Stimulated activated CD4-positive, alpha-beta T cell treated with anti-CD3 and anti-CD28 coated beads, Interleukin-15, amount 100 ng/mL, for 24 hours (primary cell): Measurements from ENCODE around the gene NCOR2.

Experiments used
- DNase-seq: peaks from one replicate; pipeline ENCODE4 v3.0.0-alpha.2; 2020

Gene NCOR2

DNA sequence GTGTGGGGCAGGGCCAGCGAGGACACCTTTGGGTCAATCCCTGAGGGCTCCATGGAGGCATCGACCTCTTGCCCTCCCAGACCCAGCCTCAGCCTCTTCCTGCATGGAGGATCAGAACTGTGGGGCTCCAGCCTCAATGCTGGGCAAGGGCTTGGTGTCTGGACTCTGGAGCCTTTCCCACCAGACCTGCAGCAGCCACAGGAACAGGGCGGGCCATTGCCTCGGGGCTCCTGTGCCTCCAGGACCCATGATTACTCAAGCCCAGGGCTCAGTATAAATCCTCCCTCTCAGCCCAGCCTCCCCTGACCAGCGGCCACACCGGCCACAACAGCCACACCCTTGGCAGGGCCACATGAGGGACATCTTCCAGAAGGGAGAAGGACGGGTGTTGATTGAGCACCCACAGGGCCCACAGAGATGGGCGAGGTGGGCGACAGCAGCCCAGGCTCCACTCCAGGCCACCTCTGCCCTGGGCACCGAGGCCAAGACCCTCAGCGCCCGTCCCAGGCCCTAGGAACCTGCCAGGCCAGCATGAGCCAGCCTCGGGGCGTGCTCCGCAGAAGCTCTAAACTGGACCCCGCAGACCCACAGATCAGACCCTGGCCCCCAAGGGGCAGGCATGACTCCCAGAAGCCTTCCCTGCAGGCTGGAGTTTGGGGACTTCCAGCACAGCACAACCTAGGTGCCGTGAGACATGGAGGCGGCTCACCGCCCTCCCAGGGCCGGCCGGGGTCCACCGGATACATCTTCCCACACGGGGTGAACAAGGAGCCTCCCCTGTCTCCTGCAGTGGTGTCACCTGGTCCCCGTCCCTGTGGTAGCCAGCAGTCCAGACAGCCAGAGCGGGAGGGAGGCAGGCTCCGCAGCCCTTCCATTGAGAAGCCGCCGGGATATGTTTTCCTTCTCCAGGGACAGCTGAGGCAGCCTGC is 25.1 kb downstream of the NCOR2 start:
- no peak for DNase-seq

DNA sequence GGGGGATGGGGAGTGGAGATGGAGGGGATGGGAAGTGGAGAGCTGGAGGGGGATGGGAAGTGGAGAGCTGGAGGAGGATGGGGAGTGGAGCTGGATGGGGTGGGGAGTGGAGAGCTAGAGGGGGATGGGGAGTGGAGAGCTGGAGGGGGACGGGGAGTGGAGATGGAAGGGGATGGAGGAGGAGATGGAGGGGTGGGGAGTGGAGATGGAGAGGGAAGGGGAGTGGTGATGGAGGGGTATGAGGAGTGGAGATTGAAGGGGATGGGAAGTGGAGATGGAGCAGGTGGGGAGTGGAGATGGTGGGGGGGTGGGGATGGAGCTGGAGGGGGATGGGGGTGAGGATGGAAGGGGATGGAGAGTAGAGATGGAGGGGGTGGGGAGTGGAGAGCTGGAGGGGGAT is 26.1 kb downstream of the NCOR2 start:
- no peak for DNase-seq

DNA sequence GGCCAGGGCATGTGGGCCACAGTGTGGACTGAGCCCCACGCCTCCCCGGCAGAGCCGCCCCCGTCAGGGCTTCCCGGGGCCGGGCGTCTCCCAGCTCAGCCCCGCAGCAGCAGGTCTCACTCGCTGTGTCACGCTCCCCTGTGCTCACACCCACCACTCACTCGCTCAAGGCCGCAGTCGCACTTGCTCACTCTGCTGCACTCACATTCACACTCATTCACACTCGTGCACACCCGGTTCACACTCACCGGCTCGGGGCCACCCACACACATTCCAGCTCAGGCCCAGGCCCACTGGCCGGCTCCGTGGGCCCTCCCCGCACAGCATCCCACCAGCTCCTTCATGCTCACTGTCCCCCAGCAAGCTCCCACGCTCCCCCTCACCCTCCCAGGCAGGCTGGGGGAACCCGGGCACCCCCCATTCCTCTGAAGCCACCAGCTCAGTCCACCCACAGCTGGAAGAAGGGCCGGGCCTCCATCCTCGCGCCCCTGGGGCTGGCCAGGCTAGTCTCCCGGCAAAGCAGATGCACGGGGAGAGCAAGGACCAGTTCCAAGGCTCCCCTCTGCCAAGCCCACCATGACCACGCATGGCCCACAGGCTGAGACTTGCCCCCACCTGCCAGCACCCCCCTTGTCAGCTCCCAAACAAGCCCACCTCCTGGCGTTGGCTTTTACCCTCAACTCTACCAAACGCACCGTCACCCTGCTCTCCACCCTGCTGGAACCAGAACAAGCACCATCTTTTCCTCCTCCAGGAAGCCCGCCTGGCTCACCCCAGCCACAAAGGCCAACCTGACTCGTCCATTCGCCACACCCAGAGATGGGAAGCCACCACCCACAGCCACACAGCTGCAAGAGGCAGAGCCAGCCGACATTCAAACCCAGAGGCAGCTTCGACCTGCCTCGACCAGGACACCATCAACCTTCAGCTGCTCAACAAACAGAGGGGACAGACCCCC is 28.0 kb downstream of the NCOR2 start:
- no peak for DNase-seq

DNA sequence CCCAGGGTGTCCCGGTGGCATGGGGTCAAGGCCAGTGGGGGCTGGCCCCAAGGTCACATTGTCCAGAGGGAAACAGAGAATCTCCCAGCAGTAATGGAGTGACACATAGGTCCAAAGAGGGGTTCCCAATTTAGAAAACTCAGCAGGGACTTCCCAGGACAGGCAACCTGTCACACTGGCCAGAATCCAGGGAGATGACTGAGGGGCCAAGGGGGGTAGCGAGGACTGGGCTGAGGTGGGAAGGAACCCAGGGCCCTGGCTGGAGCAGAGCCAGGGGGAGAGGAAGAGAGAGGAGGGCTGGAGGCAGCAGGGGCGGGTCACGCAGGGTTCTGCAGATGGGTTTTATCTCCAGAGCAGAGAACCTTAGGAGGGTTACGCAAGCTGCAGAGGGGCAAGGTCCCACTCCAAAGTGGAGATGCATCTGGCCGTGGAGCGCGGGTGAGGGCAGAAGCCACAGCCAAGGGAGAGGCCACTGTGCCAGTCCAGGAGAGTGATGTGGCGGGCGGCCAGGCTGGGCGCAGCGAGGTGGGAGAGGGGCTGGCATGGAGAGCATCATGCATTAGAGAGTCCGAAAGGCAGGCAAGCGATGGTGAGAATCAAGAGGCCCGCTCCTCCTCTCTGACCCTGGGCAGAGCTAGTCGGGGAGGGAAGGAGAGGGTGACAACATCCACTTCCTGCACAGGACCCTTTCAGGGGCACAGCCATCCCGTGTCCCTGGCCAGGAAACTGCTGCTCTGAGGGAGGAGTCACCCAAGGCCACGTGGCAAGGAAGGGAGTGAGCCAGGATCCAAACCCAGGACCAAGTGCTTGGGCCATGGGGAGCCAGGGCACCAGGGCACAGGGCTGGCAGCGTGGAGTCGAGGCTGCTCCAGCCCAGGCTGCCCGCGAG is 29.0 kb downstream of the NCOR2 start:
- no peak for DNase-seq

DNA sequence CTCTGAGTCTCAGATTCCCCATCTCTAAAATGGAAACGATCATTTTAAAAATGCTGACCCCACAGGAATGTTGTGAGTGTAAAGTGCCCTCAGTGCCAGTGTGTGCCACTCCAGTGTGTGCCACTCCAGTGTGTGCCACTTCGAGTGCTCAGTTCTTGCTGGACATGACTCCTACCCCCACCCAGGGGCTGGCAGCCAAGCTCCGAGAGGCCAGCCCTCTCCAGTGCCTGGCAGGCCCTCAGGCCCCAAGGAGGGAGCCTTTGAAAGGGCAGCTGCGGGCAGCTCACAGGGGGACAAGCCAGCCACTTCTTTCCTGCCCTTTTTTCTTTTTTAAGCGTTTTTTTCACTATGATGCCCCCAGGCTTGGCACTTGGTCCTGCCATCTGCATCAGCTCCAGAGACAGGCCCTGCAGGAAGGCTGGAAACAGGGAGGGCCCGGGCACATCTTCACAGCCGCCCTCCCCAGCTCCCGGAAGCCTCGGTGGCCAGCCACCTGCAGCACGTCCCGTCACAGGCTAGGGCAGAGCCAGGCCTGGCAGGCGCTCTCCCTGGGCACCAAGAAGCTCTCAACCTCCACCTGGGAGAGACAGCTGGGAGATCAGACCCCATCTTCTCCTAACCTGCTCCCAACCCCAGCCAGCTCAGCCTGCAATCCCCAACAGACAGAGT is 29.8 kb downstream of the NCOR2 start:
- no peak for DNase-seq

DNA sequence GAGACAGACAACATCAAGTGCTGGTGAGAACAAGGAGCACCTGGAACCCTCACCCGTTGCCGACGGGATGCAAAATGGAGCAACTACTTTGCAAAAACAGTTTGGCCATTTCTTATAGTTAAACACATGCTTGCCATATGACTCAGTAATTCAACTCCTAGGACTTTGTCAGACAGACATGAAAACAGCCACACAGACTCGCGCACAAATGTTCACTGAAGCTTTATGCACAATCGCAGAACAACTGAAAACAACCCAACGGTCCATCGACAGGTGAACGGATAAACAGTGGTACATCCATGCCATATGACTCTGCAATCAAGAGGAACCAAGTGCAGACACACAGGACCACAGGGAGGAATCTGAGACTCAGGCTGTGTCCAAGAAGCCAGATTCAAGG is 30.8 kb downstream of the NCOR2 start:
- no peak for DNase-seq

DNA sequence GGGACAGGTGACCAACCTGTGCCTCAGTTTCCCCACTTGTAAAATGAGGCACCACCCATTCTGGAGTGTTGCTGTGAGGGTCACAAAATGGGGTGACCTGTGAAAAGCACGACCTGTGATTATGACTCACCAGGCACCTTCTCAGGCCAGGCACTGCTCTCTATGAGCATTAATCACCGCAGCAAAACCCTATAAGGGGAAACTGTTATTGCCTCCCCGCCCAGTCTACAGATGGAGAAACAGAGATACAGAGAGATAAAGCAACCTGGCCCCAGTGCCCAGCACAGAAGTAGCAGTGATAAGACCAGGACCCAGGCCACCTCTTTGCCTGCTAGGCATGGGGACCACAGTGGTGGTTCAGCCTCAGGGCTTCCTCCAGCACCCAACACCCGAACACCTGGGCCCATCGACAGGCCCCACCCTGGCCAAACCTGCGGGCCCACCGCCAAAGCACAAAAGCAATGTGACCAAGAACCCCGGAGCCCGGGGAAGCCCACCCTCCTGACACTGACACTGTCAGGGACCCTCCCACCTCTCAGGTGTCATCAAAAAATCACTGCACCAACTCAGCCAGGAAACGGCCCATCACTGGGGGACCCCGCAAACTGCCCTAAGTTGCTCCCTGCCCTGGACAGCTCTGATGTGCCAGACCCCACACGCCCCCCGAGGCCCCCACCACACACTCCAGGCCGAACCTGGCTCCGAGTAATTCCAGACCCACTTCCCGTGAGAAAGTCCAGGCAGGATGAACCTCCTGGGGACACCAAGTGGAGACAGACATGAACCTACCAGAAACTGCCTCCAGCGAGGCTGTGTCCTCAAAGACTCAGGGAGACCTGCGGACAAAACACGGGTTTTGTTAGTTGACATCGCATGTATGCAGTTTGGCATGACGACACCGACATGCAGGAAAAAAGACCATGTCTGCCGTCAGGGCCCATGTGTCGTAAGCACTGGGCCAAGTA is 32.4 kb downstream of the NCOR2 start:
- no peak for DNase-seq

DNA sequence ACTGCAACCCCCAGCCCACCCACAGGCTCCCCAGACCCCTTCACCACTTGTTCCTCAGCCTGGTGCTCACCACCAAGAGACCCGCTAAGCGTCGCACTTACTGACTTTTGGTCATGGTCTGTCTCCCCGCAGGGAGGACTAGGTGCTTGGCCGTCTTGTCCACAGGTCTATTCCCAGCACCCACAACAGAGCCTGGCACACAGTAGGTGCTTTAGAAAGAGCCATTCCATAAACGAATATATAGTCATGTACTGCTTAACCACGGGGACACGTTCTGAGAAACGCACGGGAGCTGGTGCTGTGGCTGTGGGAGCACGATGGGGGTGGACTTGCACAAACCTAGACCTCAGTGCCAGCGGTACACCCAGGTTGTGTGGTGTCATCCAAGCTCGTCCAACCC is 34.0 kb downstream of the NCOR2 start:
- no peak for DNase-seq

DNA sequence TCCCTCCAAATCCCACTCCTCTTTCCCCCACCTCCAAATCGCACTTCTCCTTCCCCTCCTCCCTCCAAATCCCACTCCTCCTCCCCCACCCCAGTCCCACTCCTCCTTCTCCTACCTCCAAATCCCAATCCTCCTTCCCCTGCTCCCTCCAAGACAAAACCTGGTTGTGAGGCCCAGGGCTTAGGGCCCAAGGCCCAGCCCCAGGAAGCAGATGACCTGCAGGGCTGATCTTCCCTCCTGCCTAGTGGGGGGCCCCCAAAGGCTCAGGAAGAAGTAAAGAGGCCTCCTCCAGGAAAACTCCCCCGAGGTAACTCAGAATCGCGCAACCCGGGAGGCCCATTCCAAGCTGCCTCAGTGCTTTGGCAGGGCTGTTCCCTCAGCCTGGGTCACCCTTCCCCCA is 34.4 kb downstream of the NCOR2 start:
- no peak for DNase-seq

DNA sequence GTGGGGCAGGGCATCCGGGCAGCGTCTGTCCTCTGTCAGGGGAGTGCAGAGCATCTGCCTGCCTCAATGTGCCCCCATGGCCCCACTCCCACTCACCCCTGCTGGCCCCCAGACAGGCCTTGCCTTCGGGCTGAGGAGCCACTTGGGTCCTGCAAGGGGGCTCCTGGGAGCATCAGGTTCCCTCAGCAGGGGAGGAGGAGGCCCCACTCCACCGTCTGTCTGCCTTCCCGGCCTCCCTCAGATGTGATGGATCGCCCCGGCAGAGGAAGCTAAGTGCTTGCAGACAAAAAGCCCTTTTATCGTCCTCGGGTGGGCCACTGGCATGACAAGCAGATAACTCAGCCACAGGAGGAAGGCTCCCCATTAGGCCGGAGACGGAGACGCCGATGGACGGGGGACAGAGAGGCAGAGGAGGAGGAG is 35.1 kb downstream of the NCOR2 start:
- DNase-seq: no peak

DNA sequence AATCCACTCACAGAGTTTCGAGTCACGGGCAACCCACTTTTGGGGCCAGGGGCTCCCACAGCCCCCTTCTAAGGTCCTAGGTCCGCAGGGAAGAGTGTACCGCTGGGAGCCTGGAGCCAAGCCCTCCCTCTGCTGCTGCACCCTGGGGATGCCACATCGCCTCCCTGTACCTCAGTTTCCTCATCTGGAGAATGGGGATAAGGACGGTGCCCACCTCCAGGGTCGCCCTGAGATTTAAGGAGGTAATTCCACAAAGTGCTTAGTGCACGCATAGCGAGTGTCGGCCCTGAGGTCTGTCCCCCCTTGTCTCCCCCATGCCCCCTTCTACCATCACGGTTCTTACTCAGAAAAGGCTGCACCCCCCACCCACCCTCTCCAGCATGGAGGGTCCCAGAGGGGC is 35.5 kb downstream of the NCOR2 start:
- DNase-seq: no peak

DNA sequence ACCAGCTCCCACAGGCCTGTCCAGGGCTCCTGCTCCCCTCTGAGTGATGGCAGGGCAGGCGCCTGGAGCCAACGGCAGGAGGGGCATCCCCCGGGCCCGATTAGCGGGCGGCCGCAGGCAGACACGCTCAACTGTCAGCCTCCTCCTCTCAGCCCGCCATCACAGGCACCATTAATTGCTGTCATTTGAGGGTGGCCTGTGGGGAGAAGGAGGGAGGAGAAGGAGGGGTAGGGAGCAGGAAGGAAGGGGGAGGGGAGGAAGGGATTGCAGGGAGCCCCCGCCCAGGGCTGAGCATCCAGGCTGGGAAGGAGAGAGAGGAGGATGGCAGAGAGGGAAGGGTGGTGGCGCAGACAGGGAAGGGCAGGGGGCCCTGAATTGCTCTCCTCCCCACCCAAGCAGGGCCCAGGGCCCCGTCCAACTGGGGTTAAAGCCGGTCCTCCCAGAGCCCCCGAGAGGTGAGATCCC is 36.1 kb downstream of the NCOR2 start:
- no peak for DNase-seq

DNA sequence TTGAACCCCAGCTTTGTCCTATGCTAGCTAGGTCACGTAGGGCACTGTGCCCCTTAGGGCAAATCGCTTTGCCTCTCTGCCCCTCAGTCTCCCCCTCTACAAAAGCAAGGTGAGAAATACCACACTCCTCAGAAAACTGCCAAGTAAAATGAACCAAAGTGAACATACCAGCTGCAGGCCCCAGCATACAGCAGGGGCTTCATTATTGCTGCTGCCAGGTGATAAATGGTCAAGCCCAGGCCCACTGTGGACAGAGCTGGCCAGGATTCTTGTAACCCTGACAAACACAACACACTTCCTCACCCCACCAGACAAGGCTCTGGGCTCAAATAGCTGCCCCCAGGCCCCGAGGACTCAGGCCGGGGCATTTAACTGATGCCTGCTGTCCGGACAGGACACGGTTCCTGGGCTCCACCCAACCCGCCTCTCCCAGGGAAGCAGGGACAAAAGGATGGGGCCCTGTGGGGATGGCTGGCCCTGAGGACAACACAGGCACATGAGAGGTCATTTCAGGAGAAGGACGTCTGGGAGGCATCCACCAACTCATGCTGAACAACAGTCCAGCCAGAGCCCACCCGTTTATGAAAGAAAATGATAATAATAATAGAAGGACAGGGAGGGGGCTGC is 36.7 kb downstream of the NCOR2 start:
- no peak for DNase-seq

DNA sequence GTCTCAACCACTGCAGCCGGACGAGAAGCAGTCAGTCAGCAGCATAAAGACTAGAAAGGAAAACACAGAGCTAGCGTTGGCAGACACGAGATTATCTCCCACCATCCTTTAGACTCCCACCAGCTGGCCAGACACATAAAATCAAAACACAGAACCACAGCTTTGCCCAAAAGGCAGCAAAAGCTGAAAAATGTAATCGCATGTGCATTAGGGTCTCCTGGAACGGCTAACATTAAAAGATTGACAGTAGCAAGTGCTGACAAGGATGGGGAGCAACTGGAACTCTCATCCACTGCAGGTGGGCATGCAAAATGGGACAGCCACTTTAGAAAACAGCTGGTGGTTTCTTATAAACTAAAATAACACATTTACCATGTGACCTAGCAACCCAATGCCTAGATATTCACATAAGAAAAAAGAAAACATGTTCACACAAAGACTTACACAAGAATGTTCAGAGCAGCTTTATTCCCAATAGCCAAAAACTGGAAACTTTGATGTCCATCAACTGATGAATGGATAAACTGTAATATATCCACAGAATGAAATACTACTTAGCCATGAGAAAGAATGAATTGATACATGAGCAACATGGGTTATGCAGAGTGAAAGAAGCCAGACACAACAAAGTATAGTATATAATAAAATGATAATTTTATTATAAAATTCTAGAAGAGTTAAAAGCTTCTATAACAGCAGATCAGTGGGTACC is 37.7 kb downstream of the NCOR2 start:
- no peak for DNase-seq

DNA sequence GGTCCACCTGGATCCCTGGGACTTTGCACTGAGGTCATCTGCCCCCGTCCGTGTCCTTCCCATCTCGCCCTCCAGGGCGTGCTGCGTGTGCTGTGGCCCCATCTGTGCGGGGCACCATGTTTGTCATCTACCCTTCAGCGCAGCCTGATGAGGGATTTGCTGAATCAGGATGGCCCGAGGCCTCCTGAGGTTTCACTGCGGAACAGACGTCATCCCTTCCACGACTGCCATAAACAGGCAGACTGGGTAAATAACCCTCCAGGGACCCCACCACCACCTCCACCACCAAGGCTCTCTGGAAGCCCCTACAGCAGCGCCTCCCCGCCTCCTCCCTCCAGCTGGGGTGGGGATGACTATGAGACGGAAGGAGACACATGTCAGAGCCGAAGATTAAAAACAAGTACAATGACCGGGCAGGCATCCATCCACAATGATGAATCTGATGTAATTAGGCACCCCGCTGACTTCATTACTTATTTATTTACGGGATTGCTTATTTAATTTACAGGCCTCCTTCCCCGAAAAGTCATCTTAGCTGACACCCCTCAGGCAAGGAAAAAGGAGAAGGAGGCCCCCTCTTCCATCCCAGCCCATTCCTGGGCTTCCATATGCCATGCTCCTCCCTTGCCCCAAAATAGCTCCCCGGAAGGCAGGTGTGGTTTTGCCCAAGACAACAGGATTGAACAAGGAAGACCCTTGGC is 39.4 kb downstream of the NCOR2 start:
- no peak for DNase-seq

DNA sequence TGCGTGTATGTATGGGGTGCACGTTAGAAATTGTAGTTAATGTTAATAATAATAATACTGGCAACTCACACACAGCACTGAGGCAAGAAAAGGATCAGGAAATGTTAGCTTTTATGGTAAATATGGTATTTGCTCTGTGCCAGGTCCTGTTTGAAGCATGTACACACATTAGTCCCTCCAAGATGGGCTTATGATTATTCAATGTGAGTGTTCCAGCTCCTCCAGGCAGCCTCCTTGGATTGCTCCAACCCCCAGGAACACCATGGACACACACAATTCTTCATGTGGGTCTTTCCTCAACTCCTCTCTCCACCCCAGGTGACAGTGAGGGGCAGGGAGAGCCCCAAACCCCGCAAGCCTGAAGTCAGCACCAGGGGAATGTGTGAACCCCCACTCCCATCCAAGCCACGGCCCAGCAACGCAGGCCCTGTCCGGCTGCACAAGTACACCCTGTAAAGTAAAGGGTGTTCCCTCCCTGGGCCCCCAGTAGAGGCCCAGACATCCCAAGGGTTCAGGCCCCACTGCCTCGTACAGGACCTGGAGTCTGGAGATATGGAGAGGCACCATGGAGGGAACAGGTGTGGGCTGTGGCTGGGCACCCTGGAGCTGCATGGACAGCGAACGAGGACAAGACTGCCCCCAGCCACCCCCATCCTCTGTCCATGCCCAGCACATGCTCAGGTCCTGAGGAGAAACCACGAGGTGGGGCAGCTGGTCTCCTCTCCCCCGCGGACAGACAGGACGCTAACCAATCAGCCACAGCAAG is 41.3 kb downstream of the NCOR2 start:
- DNase-seq: no peak

DNA sequence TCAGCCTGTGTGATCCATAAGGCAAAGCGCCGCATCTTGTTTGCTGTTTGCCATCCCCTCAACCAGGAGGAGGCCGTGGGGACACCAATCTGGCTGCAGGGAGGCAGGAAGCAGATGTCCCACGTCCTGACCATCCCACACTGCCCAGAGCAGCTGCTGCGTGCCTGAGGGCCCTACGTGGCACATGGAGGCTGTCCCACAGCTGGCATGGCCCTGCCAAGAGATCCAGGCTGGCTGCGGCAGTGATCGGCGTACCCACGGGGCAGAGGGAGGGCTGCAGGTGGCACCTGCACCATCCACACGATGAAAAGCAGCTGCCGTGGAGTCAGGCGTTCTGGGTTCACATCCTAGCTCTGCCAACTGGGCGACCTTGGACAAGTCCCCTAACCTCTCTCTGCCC is 42.0 kb downstream of the NCOR2 start:
- DNase-seq: no peak

DNA sequence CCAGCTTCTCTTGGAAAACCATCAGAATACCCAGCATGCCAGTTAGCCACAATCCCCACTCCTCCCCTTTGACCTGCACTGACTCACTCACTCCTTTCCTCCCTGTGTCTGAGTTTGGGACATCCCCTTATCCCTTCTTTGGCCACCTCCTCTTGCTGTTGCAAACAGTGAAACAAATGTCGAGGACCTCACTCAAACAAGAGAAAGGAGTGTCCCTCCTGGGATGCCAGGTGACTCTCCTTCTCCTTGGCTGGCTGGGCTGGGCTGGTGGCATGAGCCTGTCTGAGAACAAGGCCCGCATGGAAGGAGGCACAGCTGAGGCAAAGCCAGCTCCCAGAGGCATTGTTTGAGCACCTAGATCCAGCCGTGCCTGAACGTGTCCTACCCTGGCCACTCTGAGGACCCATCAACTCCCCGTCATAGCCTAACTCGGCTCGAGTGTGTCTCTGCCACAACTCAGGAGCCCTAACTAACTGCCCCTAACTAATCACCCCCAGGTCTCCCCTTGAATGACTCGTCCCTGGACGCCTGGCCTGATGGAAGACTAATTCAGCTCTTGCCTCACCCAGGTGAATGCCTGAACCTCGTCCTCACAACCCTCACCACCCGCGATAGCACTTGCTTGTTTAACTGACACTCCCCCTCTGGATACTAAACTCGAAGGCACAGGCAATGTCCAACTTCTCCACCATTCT is 43.0 kb downstream of the NCOR2 start:
- DNase-seq: no peak
